ENCODE measurements around the gene GIT1.

GIT1 gene

DNA sequence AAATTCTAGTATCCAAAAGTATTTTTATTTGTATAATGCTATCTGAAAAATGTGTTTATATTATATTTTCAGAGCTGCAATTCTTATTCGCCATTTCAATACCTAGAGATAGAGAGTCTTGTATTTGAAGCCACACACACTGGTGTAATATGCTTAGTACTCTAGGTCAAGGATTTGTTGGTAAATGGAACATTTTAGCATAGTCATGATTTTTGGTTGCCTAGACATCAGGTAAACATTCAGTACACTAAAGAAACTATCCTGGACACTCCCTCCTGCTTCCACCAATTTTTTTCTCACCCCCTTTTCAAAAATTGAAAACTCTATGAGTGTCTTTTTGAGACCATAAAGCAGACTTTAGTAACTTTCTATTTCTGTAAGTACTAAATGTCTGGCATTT lies 43.4 kb downstream of the GIT1 start:
- H3K4me2 ChIP-seq (ENCODE audit: low read depth, low read length, poor library complexity, severe bottlenecking): no peak overlapping the region
- TF ChIP-seq EZH2phosphoT487 (conservative IDR thresholded peaks at IDR 0.05; ENCODE audit: low read length) (no peak), CTCF (IDR thresholded peaks at IDR 0.05; ENCODE audit: insufficient read depth, low read length, poor library complexity, severe bottlenecking) (no peak)
- H3F3A ChIP-seq (ENCODE audit: insufficient read depth): 0 out of 2 replicates have a peak, but pooled peaks cover under 1% of the 10 kb centered on the region

GRCh38 chr17:29544066-29544465 lies 45.4 kb downstream of the GIT1 start:
- Histone ChIP-seq H3K9ac (ENCODE audit: low read length) (no peak overlapping the region), H3K4me3 (ENCODE audit: insufficient read depth, low read length, poor library complexity, severe bottlenecking) (no peak overlapping the region), H3K27me3 (ENCODE audit: low read length) (no peaks in the 10 kb centered on the region), H4K20me1 (ENCODE audit: low read depth, low read length) (no peaks in the 10 kb centered on the region), H3K36me3 (ENCODE audit: low read length) (peaks cover 6% of the 10 kb centered on the region), H3K79me2 (ENCODE audit: insufficient read depth, low read length) (no peaks in the 10 kb centered on the region), H3K9me3 (ENCODE audit: insufficient read depth, low read length) (no peaks in the 10 kb centered on the region), H3K27ac (ENCODE audit: low read depth, low read length) (no peak overlapping the region), H3F3A (ENCODE audit: insufficient read depth) (no peaks in the 10 kb centered on the region), H2AFZ (ENCODE audit: low read depth, low read length, severe bottlenecking) (no peak overlapping the region), H3K4me2 (ENCODE audit: low read depth, low read length, poor library complexity, severe bottlenecking) (no peak overlapping the region), H3K9me2 (replicated peaks; ENCODE audit: insufficient read depth, low read length) (no peaks in the 10 kb centered on the region)
- no peak for TF ChIP-seq CTCF (IDR thresholded peaks at IDR 0.05; ENCODE audit: insufficient read depth, low read length, poor library complexity, severe bottlenecking)
- no peak for TF ChIP-seq EZH2phosphoT487 (conservative IDR thresholded peaks at IDR 0.05; ENCODE audit: low read length)

More for the DNA sequence above, 43.4 kb downstream of the GIT1 start:
- no peak overlapping the region for H3K9ac ChIP-seq (ENCODE audit: low read length)
- H3K4me3 ChIP-seq (ENCODE audit: insufficient read depth, low read length, poor library complexity, severe bottlenecking): no peak overlapping the region
- no peak overlapping the region for H2AFZ ChIP-seq (ENCODE audit: low read depth, low read length, severe bottlenecking)
- peaks cover 6% of the 10 kb centered on the region for H3K36me3 ChIP-seq (ENCODE audit: low read length)
- no peaks in the 10 kb centered on the region for H3K79me2 ChIP-seq (ENCODE audit: insufficient read depth, low read length)
- no peaks in the 10 kb centered on the region for H3K9me2 ChIP-seq (replicated peaks; ENCODE audit: insufficient read depth, low read length)
- H4K20me1 ChIP-seq (ENCODE audit: low read depth, low read length): no peaks in the 10 kb centered on the region
- no peaks in the 10 kb centered on the region for H3K9me3 ChIP-seq (ENCODE audit: insufficient read depth, low read length)
- H3K27me3 ChIP-seq (ENCODE audit: low read length): no peaks in the 10 kb centered on the region
- H3K27ac ChIP-seq (ENCODE audit: low read depth, low read length): no peak overlapping the region

DNA sequence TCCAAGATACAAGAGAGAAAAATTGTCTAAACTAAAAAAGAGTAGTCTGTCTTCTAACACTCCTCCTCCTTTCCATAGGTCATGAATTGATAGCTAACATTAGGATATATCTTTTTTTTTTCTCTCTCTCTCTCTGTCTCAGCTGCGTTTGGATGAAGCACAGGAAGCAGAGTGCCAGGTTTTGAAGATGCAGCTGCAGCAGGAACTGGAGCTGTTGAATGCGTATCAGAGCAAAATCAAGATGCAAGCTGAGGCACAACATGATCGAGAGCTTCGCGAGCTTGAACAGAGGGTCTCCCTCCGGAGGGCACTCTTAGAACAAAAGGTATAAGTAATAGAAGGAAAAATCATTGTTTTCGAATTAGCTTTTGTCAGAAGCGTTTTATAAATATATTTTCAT lies 55.5 kb downstream of the GIT1 start:
- Histone ChIP-seq H3K27me3 (ENCODE audit: low read length) (no peaks in the 10 kb centered on the region), H3K4me2 (ENCODE audit: low read depth, low read length, poor library complexity, severe bottlenecking) (no peak overlapping the region), H3K36me3 (ENCODE audit: low read length) (peaks cover 23% of the 10 kb centered on the region; the same call in 1 of the 2 replicates), H3K9ac (ENCODE audit: low read length) (no peak overlapping the region), H3F3A (ENCODE audit: insufficient read depth) (no peaks in the 10 kb centered on the region; the same call in 1 of the 2 replicates), H3K79me2 (ENCODE audit: insufficient read depth, low read length) (no peaks in the 10 kb centered on the region), H3K4me3 (ENCODE audit: insufficient read depth, low read length, poor library complexity, severe bottlenecking) (no peak overlapping the region), H3K9me3 (ENCODE audit: insufficient read depth, low read length) (no peaks in the 10 kb centered on the region), H3K9me2 (replicated peaks; ENCODE audit: insufficient read depth, low read length) (no peaks in the 10 kb centered on the region), H2AFZ (ENCODE audit: low read depth, low read length, severe bottlenecking) (no peak overlapping the region), H3K27ac (ENCODE audit: low read depth, low read length) (no peak overlapping the region), H4K20me1 (ENCODE audit: low read depth, low read length) (no peaks in the 10 kb centered on the region)
- TF ChIP-seq CTCF (IDR thresholded peaks at IDR 0.05; ENCODE audit: insufficient read depth, low read length, poor library complexity, severe bottlenecking) (no peak), EZH2phosphoT487 (conservative IDR thresholded peaks at IDR 0.05; ENCODE audit: low read length) (no peak)
